Measurements from ENCODE around the gene CEBPB. TPM values are rescaled to one million over a fixed set of nuclear protein-coding genes. Genes with fewer than 3 reads are reported as not detected.

The CEBPB gene
- total RNA-seq, 1 experiment from 2014 or later, result 22.6 TPM

DNA sequence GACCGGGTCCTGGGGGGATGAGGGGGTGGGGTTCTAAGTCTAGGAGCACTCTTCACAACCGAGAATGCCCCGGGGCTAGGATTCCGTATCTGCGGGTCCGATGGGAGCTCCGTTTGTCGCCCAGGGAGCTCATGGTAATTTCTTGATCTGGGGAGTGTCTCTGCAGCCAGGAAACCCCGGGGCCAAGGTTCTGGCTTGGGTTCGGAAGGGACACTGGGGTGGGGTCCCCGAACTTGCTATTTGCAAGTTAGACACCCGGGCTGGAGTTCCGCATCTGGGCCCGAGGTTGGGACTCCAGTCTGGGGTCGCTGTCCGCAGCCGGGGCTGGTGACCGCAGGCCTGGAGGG, 37.5 kb upstream of the CEBPB start:
- Histone ChIP-seq H3K14ac (ENCODE audit: insufficient read depth, low read length) (no peak overlapping the region), H4K91ac (ENCODE audit: insufficient read length, low read depth, low read length) (no peak overlapping the region), H3K27ac (ENCODE audit: insufficient read length, low read depth, low read length) (no peak overlapping the region), H3K23ac (ENCODE audit: insufficient read length, low read depth, low read length) (no peak overlapping the region), H2BK12ac (ENCODE audit: insufficient read length, low read depth, low read length) (no peak overlapping the region), H4K20me1 (ENCODE audit: control insufficient read depth, insufficient read depth, insufficient read length) (no peaks in the 10 kb centered on the region), H3K79me2 (ENCODE audit: insufficient read depth, low read length) (peaks cover 7% of the 10 kb centered on the region; the same call in 1 of the 2 replicates), H3K4me1 (ENCODE audit: insufficient read depth, low read length) (peaks cover 13% of the 10 kb centered on the region; the same call in 1 of the 2 replicates), H3K23me2 (ENCODE audit: insufficient read length, low read depth, low read length, poor library complexity, severe bottlenecking) (peaks cover 8% of the 10 kb centered on the region), H4K5ac (ENCODE audit: insufficient read length, low read depth, low read length) (no peak overlapping the region), H2BK120ac (ENCODE audit: low read depth, low read length, poor library complexity, severe bottlenecking) (no peak overlapping the region), H2BK20ac (ENCODE audit: low read depth, low read length, poor library complexity, severe bottlenecking) (no peak overlapping the region), H3K4ac (ENCODE audit: low read depth, low read length) (no peak overlapping the region), H2BK15ac (ENCODE audit: low read depth, low read length) (no peak overlapping the region), H4K8ac (replicated peaks; ENCODE audit: insufficient read length, low read depth, low read length) (no peak overlapping the region), H3K9me3 (ENCODE audit: control insufficient read depth, low read depth, low read length) (no peaks in the 10 kb centered on the region), H2AFZ (ENCODE audit: low read length) (no peak overlapping the region), H3T11ph (ENCODE audit: low read length) (no peak overlapping the region), H3K18ac (ENCODE audit: insufficient read length, low read depth, low read length) (no peak overlapping the region), H3K9ac (ENCODE audit: extremely low read depth, insufficient read length, low read length) (peak overlapping the region; percentile 44), H2AK5ac (ENCODE audit: insufficient read length, low read length) (no peak overlapping the region), H3K56ac (ENCODE audit: insufficient read length, low read depth, low read length) (no peak overlapping the region), H2BK5ac (ENCODE audit: insufficient read length, low read length) (no peak overlapping the region), H3K79me1 (ENCODE audit: insufficient read depth, low read depth, low read length, poor library complexity, severe bottlenecking) (peaks cover 5% of the 10 kb centered on the region), H3K27me3 (ENCODE audit: insufficient read depth, low read length) (no peaks in the 10 kb centered on the region; the same call in 1 of the 2 replicates), H3K4me2 (ENCODE audit: insufficient read depth, insufficient read length, low read length) (peak overlapping the region; percentile 87)
- H3K9me3 Mint-ChIP-seq, result no peaks in the 10 kb centered on the region
- no peak for DNase-seq
- WGBS (ENCODE audit: extremely low coverage, insufficient read length, low lambda C conversion rate), result no CpG with 5 or more reads among the region's 18 CpGs
- H3K27me3 Mint-ChIP-seq (ENCODE audit: low read depth), result peaks cover 15% of the 10 kb centered on the region
- TF ChIP-seq, protein P1, sequence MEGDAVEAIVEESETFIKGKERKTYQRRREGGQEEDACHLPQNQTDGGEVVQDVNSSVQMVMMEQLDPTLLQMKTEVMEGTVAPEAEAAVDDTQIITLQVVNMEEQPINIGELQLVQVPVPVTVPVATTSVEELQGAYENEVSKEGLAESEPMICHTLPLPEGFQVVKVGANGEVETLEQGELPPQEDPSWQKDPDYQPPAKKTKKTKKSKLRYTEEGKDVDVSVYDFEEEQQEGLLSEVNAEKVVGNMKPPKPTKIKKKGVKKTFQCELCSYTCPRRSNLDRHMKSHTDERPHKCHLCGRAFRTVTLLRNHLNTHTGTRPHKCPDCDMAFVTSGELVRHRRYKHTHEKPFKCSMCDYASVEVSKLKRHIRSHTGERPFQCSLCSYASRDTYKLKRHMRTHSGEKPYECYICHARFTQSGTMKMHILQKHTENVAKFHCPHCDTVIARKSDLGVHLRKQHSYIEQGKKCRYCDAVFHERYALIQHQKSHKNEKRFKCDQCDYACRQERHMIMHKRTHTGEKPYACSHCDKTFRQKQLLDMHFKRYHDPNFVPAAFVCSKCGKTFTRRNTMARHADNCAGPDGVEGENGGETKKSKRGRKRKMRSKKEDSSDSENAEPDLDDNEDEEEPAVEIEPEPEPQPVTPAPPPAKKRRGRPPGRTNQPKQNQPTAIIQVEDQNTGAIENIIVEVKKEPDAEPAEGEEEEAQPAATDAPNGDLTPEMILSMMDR (conservative IDR thresholded peaks at IDR 0.05), result no peak
- peaks cover 29 to 41% of the 10 kb centered on the region in 2 experiments for H3K4me1 Mint-ChIP-seq
- peak overlapping the region in 1 of 3 experiments; percentile 79; a peak in 2 of 7 replicates for H3K27ac Mint-ChIP-seq
- peaks cover 15 to 24% (median 20%) of the 10 kb centered on the region in 3 experiments; a peak in 6 of 7 replicates for H3K36me3 Mint-ChIP-seq (ENCODE audit: insufficient read depth in 1 of 3, low read depth in 3 of 3)
- H3K4me3 Mint-ChIP-seq, result peak overlapping the region; percentile 81
